PC-3 (cell line): ENCODE results near the gene SARM1.

ENCODE experiments used
- EZH2phosphoT487 ChIP-seq: fragments of 300-600 bp; sonication (generic); IDR thresholded peaks from 2 replicates; pipeline ENCODE4 v1.6.1; 2018; ENCODE audit warnings: mild to moderate bottlenecking, antibody characterized with exemption, low read length, borderline replicate concordance
- TF ChIP-seq, protein P1 (sequence below): fragments of 300-600 bp; sonication (generic); conservative IDR thresholded peaks from 2 replicates; pipeline ENCODE4 v1.5.1; 2017; ENCODE audit warnings: antibody characterized with exemption, low read depth, mild to moderate bottlenecking, low read length

DNA sequence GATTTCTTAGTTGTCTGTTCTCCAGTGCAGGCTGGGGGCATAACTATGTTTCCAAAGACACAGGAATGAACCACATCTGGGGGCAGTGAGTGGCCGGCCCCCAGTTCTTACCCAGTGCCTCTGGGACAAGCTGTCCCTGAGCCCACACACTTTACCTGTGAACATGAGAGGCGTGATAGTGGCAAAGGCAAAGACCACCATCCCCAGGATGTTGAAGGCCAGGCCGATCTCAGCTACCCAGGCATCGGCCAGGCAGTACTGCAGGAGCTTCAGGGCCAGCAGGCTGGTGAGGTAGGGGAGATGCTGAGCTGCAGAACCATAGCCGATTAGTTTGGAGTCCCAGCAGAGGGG lies 32.9 kb downstream of the SARM1 start:
- TF ChIP-seq, protein P1, sequence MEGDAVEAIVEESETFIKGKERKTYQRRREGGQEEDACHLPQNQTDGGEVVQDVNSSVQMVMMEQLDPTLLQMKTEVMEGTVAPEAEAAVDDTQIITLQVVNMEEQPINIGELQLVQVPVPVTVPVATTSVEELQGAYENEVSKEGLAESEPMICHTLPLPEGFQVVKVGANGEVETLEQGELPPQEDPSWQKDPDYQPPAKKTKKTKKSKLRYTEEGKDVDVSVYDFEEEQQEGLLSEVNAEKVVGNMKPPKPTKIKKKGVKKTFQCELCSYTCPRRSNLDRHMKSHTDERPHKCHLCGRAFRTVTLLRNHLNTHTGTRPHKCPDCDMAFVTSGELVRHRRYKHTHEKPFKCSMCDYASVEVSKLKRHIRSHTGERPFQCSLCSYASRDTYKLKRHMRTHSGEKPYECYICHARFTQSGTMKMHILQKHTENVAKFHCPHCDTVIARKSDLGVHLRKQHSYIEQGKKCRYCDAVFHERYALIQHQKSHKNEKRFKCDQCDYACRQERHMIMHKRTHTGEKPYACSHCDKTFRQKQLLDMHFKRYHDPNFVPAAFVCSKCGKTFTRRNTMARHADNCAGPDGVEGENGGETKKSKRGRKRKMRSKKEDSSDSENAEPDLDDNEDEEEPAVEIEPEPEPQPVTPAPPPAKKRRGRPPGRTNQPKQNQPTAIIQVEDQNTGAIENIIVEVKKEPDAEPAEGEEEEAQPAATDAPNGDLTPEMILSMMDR: no peak
- no peak for TF ChIP-seq EZH2phosphoT487
